Amniotic stem cell (primary cell): ENCODE results near the gene PDE8A.
"Not testable (repeated sequence)": the region's sequence is repeated elsewhere in the genome, so short reads cannot be mapped to it uniquely, and the experiment has no call there.

Experiments
- DNase-seq: peaks from one replicate; lab custom pipeline; 2025; lab: John Stamatoyannopoulos, UW

The PDE8A gene

GRCh38 chr15:85010386-85011159, 28.9 kb downstream of the PDE8A start:
- no peak for DNase-seq

GRCh38 chr15:85011160-85011571, 29.5 kb downstream of the PDE8A start:
- no peak for DNase-seq

GRCh38 chr15:85011724-85012123, 30.1 kb downstream of the PDE8A start:
- DNase-seq, result not testable (repeated sequence)

GRCh38 chr15:85013785-85014184, 32.1 kb downstream of the PDE8A start:
- DNase-seq, result no peak

- no peak for DNase-seq
Observed at GRCh38 chr15:85014932-85015331, 33.3 kb downstream of the PDE8A start.

- no peak for DNase-seq
Observed at GRCh38 chr15:85016275-85016674, 34.6 kb downstream of the PDE8A start.

- no peak for DNase-seq
Observed at GRCh38 chr15:85019815-85020590, 38.3 kb downstream of the PDE8A start.

GRCh38 chr15:85021409-85021808, 39.8 kb downstream of the PDE8A start:
- no peak for DNase-seq

GRCh38 chr15:85022860-85023403, 41.3 kb downstream of the PDE8A start:
- DNase-seq, result no peak

GRCh38 chr15:85024003-85024402, 42.3 kb downstream of the PDE8A start:
- no peak for DNase-seq

GRCh38 chr15:85024509-85025336, 43.1 kb downstream of the PDE8A start:
- DNase-seq, result no peak

GRCh38 chr15:85025516-85026251, 44.0 kb downstream of the PDE8A start:
- no peak for DNase-seq

GRCh38 chr15:85026304-85027032, 44.8 kb downstream of the PDE8A start:
- DNase-seq, result no peak

- DNase-seq, result no peak
Observed at GRCh38 chr15:85027033-85027380, 45.4 kb downstream of the PDE8A start.

GRCh38 chr15:85027421-85027820, 45.8 kb downstream of the PDE8A start:
- DNase-seq, result no peak

- DNase-seq, result no peak
Observed at GRCh38 chr15:85028416-85028815, 46.8 kb downstream of the PDE8A start.

GRCh38 chr15:85029221-85029620, 47.6 kb downstream of the PDE8A start:
- DNase-seq, result no peak

GRCh38 chr15:85030301-85030929, 48.8 kb downstream of the PDE8A start:
- no peak for DNase-seq

GRCh38 chr15:85031086-85031943, 49.7 kb downstream of the PDE8A start:
- no peak for DNase-seq
